ENCODE results near the gene COL17A1.

COL17A1 gene

GRCh38 chr10:104005172-104005863 is 80.4 kb downstream of the COL17A1 start:
- Histone ChIP-seq H3K4me3 (ENCODE audit: low read depth in 1 of 2, low read length in 2 of 2) (no peak overlapping the region), H3K27ac (ENCODE audit: low read length) (no peak overlapping the region), H3K9me3 (ENCODE audit: control insufficient read depth in 1 of 2, low read length in 2 of 2) (no peaks in the 10 kb centered on the region), H3K27me3 (ENCODE audit: low read depth, low read length) (no peaks in the 10 kb centered on the region), H3K36me3 (ENCODE audit: control insufficient read depth in 1 of 2, insufficient read depth in 2 of 2, low read length in 2 of 2) (peaks cover 50 to 63% of the 10 kb centered on the region in 2 donors), H3K4me1 (ENCODE audit: control insufficient read depth in 1 of 2, insufficient read depth in 2 of 2, low read length in 2 of 2) (no peaks in the 10 kb centered on the region)

GRCh38 chr10:104002911-104003310 is 82.8 kb downstream of the COL17A1 start:
- Histone ChIP-seq H3K27ac (ENCODE audit: low read length) (no peak overlapping the region), H3K4me1 (ENCODE audit: control insufficient read depth in 1 of 2, insufficient read depth in 2 of 2, low read length in 2 of 2) (no peaks in the 10 kb centered on the region), H3K9me3 (ENCODE audit: control insufficient read depth in 1 of 2, low read length in 2 of 2) (no peaks in the 10 kb centered on the region), H3K36me3 (ENCODE audit: control insufficient read depth in 1 of 2, insufficient read depth in 2 of 2, low read length in 2 of 2) (peaks cover 60 to 64% of the 10 kb centered on the region in 2 donors), H3K4me3 (ENCODE audit: low read depth in 1 of 2, low read length in 2 of 2) (no peak overlapping the region), H3K27me3 (ENCODE audit: low read depth, low read length) (no peaks in the 10 kb centered on the region)

- no peak overlapping the region for H3K27ac ChIP-seq (ENCODE audit: low read length)
- H3K9me3 ChIP-seq (ENCODE audit: control insufficient read depth in 1 of 2, low read length in 2 of 2): no peaks in the 10 kb centered on the region
- H3K4me1 ChIP-seq (ENCODE audit: control insufficient read depth in 1 of 2, insufficient read depth in 2 of 2, low read length in 2 of 2): no peaks in the 10 kb centered on the region
- H3K27me3 ChIP-seq (ENCODE audit: low read depth, low read length): no peaks in the 10 kb centered on the region
- no peak overlapping the region for H3K4me3 ChIP-seq (ENCODE audit: low read depth in 1 of 2, low read length in 2 of 2)
- peaks cover 48 to 59% of the 10 kb centered on the region in 2 donors for H3K36me3 ChIP-seq (ENCODE audit: control insufficient read depth in 1 of 2, insufficient read depth in 2 of 2, low read length in 2 of 2)
Measured at GRCh38 chr10:103998805-103999204, 86.9 kb downstream of the COL17A1 start.

GRCh38 chr10:103995134-103995533 is 90.5 kb downstream of the COL17A1 start:
- Histone ChIP-seq H3K27ac (ENCODE audit: low read length) (no peak overlapping the region), H3K4me1 (ENCODE audit: control insufficient read depth in 1 of 2, insufficient read depth in 2 of 2, low read length in 2 of 2) (peaks cover 0 to 4% of the 10 kb centered on the region in 2 donors), H3K4me3 (ENCODE audit: low read depth in 1 of 2, low read length in 2 of 2) (no peak overlapping the region), H3K9me3 (ENCODE audit: control insufficient read depth in 1 of 2, low read length in 2 of 2) (no peaks in the 10 kb centered on the region), H3K27me3 (ENCODE audit: low read depth, low read length) (no peaks in the 10 kb centered on the region), H3K36me3 (ENCODE audit: control insufficient read depth in 1 of 2, insufficient read depth in 2 of 2, low read length in 2 of 2) (peaks cover 18 to 25% of the 10 kb centered on the region in 2 donors)

- Histone ChIP-seq H3K27me3 (ENCODE audit: low read depth, low read length) (no peaks in the 10 kb centered on the region), H3K9me3 (ENCODE audit: control insufficient read depth in 1 of 2, low read length in 2 of 2) (no peaks in the 10 kb centered on the region), H3K27ac (ENCODE audit: low read length) (no peak overlapping the region), H3K36me3 (ENCODE audit: control insufficient read depth in 1 of 2, insufficient read depth in 2 of 2, low read length in 2 of 2) (peaks cover 8 to 12% of the 10 kb centered on the region in 2 donors), H3K4me1 (ENCODE audit: control insufficient read depth in 1 of 2, insufficient read depth in 2 of 2, low read length in 2 of 2) (peaks cover 0 to 28% of the 10 kb centered on the region in 2 donors), H3K4me3 (ENCODE audit: low read depth in 1 of 2, low read length in 2 of 2) (no peak overlapping the region)
Measured at GRCh38 chr10:103991393-103992128, 94.1 kb downstream of the COL17A1 start.

GRCh38 chr10:103990531-103990930 is 95.1 kb downstream of the COL17A1 start:
- Histone ChIP-seq H3K4me1 (ENCODE audit: control insufficient read depth in 1 of 2, insufficient read depth in 2 of 2, low read length in 2 of 2) (peaks cover 0 to 36% of the 10 kb centered on the region in 2 donors), H3K36me3 (ENCODE audit: control insufficient read depth in 1 of 2, insufficient read depth in 2 of 2, low read length in 2 of 2) (peaks cover 3 to 8% of the 10 kb centered on the region in 2 donors), H3K27me3 (ENCODE audit: low read depth, low read length) (no peaks in the 10 kb centered on the region)

GRCh38 chr10:103990121-103990520 is 95.6 kb downstream of the COL17A1 start:
- H3K9me3 ChIP-seq (ENCODE audit: control insufficient read depth in 1 of 2, low read length in 2 of 2): no peaks in the 10 kb centered on the region
- H3K36me3 ChIP-seq (ENCODE audit: control insufficient read depth in 1 of 2, insufficient read depth in 2 of 2, low read length in 2 of 2): peaks cover 3 to 8% of the 10 kb centered on the region in 2 donors
- H3K27me3 ChIP-seq (ENCODE audit: low read depth, low read length): no peaks in the 10 kb centered on the region
- peaks cover 0 to 36% of the 10 kb centered on the region in 2 donors for H3K4me1 ChIP-seq (ENCODE audit: control insufficient read depth in 1 of 2, insufficient read depth in 2 of 2, low read length in 2 of 2)
- H3K4me3 ChIP-seq (ENCODE audit: low read depth in 1 of 2, low read length in 2 of 2): no peak overlapping the region
- no peak overlapping the region for H3K27ac ChIP-seq (ENCODE audit: low read length)

More at GRCh38 chr10:103990531-103990930, 95.1 kb downstream of the COL17A1 start:
- no peaks in the 10 kb centered on the region for H3K9me3 ChIP-seq (ENCODE audit: control insufficient read depth in 1 of 2, low read length in 2 of 2)
- no peak overlapping the region for H3K4me3 ChIP-seq (ENCODE audit: low read depth in 1 of 2, low read length in 2 of 2)
- H3K27ac ChIP-seq (ENCODE audit: low read length): no peak overlapping the region

- no peak overlapping the region for H3K27ac ChIP-seq (ENCODE audit: low read length)
- peaks cover 0 to 49% of the 10 kb centered on the region in 2 donors for H3K4me1 ChIP-seq (ENCODE audit: control insufficient read depth in 1 of 2, insufficient read depth in 2 of 2, low read length in 2 of 2)
- no peaks in the 10 kb centered on the region for H3K27me3 ChIP-seq (ENCODE audit: low read depth, low read length)
- H3K4me3 ChIP-seq (ENCODE audit: low read depth in 1 of 2, low read length in 2 of 2): no peak overlapping the region
- H3K36me3 ChIP-seq (ENCODE audit: control insufficient read depth in 1 of 2, insufficient read depth in 2 of 2, low read length in 2 of 2): no peaks in the 10 kb centered on the region
- no peaks in the 10 kb centered on the region for H3K9me3 ChIP-seq (ENCODE audit: control insufficient read depth in 1 of 2, low read length in 2 of 2)
Measured at GRCh38 chr10:103986360-103986759, 99.3 kb downstream of the COL17A1 start.

- Histone ChIP-seq H3K36me3 (ENCODE audit: control insufficient read depth in 1 of 2, insufficient read depth in 2 of 2, low read length in 2 of 2) (no peaks in the 10 kb centered on the region), H3K27me3 (ENCODE audit: low read depth, low read length) (no peaks in the 10 kb centered on the region), H3K9me3 (ENCODE audit: control insufficient read depth in 1 of 2, low read length in 2 of 2) (no peaks in the 10 kb centered on the region), H3K27ac (ENCODE audit: low read length) (no peak overlapping the region), H3K4me3 (ENCODE audit: low read depth in 1 of 2, low read length in 2 of 2) (no peak overlapping the region), H3K4me1 (ENCODE audit: control insufficient read depth in 1 of 2, insufficient read depth in 2 of 2, low read length in 2 of 2) (peaks cover 0 to 47% of the 10 kb centered on the region in 2 donors)
Measured at GRCh38 chr10:103985726-103986125, 100.0 kb downstream of the COL17A1 start.

GRCh38 chr10:103983367-103983911 is 102.2 kb downstream of the COL17A1 start:
- H3K27ac ChIP-seq (ENCODE audit: low read length): peak overlapping the region; percentile 40
- no peaks in the 10 kb centered on the region for H3K36me3 ChIP-seq (ENCODE audit: control insufficient read depth in 1 of 2, insufficient read depth in 2 of 2, low read length in 2 of 2)
- H3K4me1 ChIP-seq (ENCODE audit: control insufficient read depth in 1 of 2, insufficient read depth in 2 of 2, low read length in 2 of 2): peaks cover 0 to 33% of the 10 kb centered on the region in 2 donors
- no peak overlapping the region for H3K4me3 ChIP-seq (ENCODE audit: low read depth in 1 of 2, low read length in 2 of 2)
- no peaks in the 10 kb centered on the region for H3K27me3 ChIP-seq (ENCODE audit: low read depth, low read length)
- no peaks in the 10 kb centered on the region for H3K9me3 ChIP-seq (ENCODE audit: control insufficient read depth in 1 of 2, low read length in 2 of 2)

GRCh38 chr10:103982639-103983038 is 103.0 kb downstream of the COL17A1 start:
- no peaks in the 10 kb centered on the region for H3K27me3 ChIP-seq (ENCODE audit: low read depth, low read length)
- no peaks in the 10 kb centered on the region for H3K36me3 ChIP-seq (ENCODE audit: control insufficient read depth in 1 of 2, insufficient read depth in 2 of 2, low read length in 2 of 2)
- H3K9me3 ChIP-seq (ENCODE audit: control insufficient read depth in 1 of 2, low read length in 2 of 2): no peaks in the 10 kb centered on the region
- H3K4me1 ChIP-seq (ENCODE audit: control insufficient read depth in 1 of 2, insufficient read depth in 2 of 2, low read length in 2 of 2): peaks cover 0 to 26% of the 10 kb centered on the region in 2 donors
- H3K27ac ChIP-seq (ENCODE audit: low read length): no peak overlapping the region
- H3K4me3 ChIP-seq (ENCODE audit: low read depth in 1 of 2, low read length in 2 of 2): no peak overlapping the region

Data from muscle layer of duodenum (tissue), 2 donors.